Loucy (cell line): Measurements from ENCODE around the gene TSR1.

ENCODE experiments used
- H2AFZ ChIP-seq: fragments of 200-600 bp; sonication (generic); 2 replicates; pipeline ENCODE4 v1.6.0; 2016; ENCODE audit warnings: antibody characterized with exemption, mild to moderate bottlenecking, low read length, moderate library complexity
- H3F3A ChIP-seq: fragments of 200-600 bp; 2 replicates; pipeline ENCODE4 v1.6.0; 2016; ENCODE audit warnings: antibody characterized with exemption, low read depth, mild to moderate bottlenecking
- H3K27me3 ChIP-seq: fragments of 200-600 bp; sonication (generic); 2 replicates; pipeline ENCODE4 v1.6.1; 2014; ENCODE audit warnings: low read length, mild to moderate bottlenecking; ENCODE audit not compliant: insufficient read depth, poor library complexity, severe bottlenecking
- H3K36me3 ChIP-seq: fragments of 200-600 bp; sonication (generic); 2 replicates; pipeline ENCODE4 v1.6.1; 2016; ENCODE audit warnings: low read length; ENCODE audit not compliant: insufficient read depth
- H3K4me1 ChIP-seq: fragments of 200-600 bp; sonication (generic); 2 replicates; pipeline ENCODE4 v1.5.1; 2014; ENCODE audit warnings: low read length, mild to moderate bottlenecking; ENCODE audit not compliant: insufficient read depth, poor library complexity, severe bottlenecking
- H3K4me2 ChIP-seq: fragments of 200-600 bp; sonication (generic); 2 replicates; pipeline ENCODE4 v1.6.0; 2014; ENCODE audit warnings: antibody characterized with exemption, low read length, low read depth, mild to moderate bottlenecking; ENCODE audit not compliant: poor library complexity, severe bottlenecking
- H3K4me3 ChIP-seq: fragments of 200-600 bp; sonication (generic); 2 replicates; pipeline ENCODE4 v1.5.1; 2014; ENCODE audit warnings: low read length, mild to moderate bottlenecking, mixed read lengths; ENCODE audit not compliant: poor library complexity, severe bottlenecking
- H3K79me2 ChIP-seq: fragments of 200-600 bp; sonication (generic); 2 replicates; pipeline ENCODE4 v1.6.1; 2014; ENCODE audit warnings: low read length; ENCODE audit not compliant: insufficient read depth
- H3K9ac ChIP-seq: fragments of 200-600 bp; sonication (generic); 2 replicates; pipeline ENCODE4 v1.6.0; 2014; ENCODE audit warnings: mild to moderate bottlenecking, low read depth, low read length, moderate library complexity; ENCODE audit not compliant: poor library complexity, severe bottlenecking
- H3K9me2 ChIP-seq: fragments of 200-600 bp; sonication (generic); replicated peaks from 2 replicates; pipeline ENCODE4 v1.6.1; 2016; ENCODE audit warnings: low read depth, low read length, mixed read lengths
- H3K9me3 ChIP-seq: fragments of 200-600 bp; sonication (generic); 2 replicates; pipeline ENCODE4 v1.6.1; 2014; ENCODE audit warnings: mild to moderate bottlenecking, antibody characterized with exemption, low read length, low read depth; ENCODE audit not compliant: insufficient read depth
- H4K20me1 ChIP-seq: fragments of 200-600 bp; sonication (generic); 2 replicates; pipeline ENCODE4 v1.6.0; 2014; ENCODE audit warnings: antibody characterized with exemption, low read length, mild to moderate bottlenecking; ENCODE audit not compliant: insufficient read depth, poor library complexity, severe bottlenecking
- EZH2phosphoT487 ChIP-seq: fragments of 200-600 bp; IDR thresholded peaks from 2 replicates; pipeline ENCODE4 v1.6.1; 2018; ENCODE audit warnings: antibody characterized with exemption, mild to moderate bottlenecking, moderate library complexity, borderline replicate concordance
- TF ChIP-seq, protein P1 (sequence below): fragments of 200-600 bp; sonication (generic); conservative IDR thresholded peaks from 2 replicates; pipeline ENCODE4 v1.5.1; 2014; ENCODE audit warnings: mild to moderate bottlenecking, antibody characterized with exemption, low read length

Gene TSR1

DNA sequence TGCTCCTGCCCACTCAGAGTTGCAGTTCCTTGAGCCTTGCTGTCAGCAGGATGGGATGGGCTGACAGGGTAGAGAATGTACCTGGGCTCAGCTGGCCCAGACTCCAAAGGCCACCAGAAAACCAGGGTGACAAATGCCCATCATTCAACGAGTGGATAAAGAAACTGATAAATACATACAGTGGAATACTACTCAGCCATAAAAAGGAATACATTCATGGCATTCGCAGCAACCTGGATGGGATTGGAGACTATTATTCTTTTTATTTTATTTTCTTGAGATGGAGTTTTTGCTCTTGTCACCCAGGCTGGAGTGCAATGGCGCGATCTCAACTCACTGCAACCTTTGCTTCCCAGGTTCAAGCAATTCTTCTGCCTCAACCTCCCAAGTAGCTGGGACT, 21.0 kb upstream of the TSR1 start:
- Histone ChIP-seq H3F3A (peaks cover 8% of the 10 kb centered on the region; the same call in 1 of the 2 replicates), H4K20me1 (no peaks in the 10 kb centered on the region), H2AFZ (no peak overlapping the region)

DNA sequence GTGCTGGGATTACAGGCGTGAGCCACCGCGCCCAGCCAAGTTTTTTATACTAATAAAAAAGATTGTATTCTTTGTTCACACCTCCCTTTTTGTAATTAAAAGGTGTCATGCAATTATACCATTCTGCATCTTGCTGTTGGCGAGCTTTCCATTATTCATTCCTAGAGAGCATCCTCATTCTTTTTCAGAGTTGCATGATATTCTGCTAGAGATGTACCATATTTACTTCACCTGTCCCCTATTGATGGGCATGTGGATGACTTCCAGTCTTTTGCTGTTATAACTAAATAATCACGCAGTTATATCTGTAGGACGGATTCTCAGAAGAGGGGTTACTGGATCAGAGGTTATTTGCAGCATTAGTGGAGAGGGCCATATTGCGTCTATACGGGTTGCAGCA, 18.1 kb upstream of the TSR1 start:
- no peaks in the 10 kb centered on the region for H3K36me3 ChIP-seq

More for the DNA sequence above, 21.0 kb upstream of the TSR1 start:
- Histone ChIP-seq H3K4me3 (no peak overlapping the region), H3K4me1 (no peaks in the 10 kb centered on the region), H3K36me3 (no peaks in the 10 kb centered on the region), H3K9me3 (no peaks in the 10 kb centered on the region), H3K27me3 (no peaks in the 10 kb centered on the region), H3K79me2 (no peaks in the 10 kb centered on the region), H3K9ac (no peak overlapping the region), H3K9me2 (no peaks in the 10 kb centered on the region), H3K4me2 (no peak overlapping the region)
- no peak for TF ChIP-seq EZH2phosphoT487
- TF ChIP-seq, protein P1, sequence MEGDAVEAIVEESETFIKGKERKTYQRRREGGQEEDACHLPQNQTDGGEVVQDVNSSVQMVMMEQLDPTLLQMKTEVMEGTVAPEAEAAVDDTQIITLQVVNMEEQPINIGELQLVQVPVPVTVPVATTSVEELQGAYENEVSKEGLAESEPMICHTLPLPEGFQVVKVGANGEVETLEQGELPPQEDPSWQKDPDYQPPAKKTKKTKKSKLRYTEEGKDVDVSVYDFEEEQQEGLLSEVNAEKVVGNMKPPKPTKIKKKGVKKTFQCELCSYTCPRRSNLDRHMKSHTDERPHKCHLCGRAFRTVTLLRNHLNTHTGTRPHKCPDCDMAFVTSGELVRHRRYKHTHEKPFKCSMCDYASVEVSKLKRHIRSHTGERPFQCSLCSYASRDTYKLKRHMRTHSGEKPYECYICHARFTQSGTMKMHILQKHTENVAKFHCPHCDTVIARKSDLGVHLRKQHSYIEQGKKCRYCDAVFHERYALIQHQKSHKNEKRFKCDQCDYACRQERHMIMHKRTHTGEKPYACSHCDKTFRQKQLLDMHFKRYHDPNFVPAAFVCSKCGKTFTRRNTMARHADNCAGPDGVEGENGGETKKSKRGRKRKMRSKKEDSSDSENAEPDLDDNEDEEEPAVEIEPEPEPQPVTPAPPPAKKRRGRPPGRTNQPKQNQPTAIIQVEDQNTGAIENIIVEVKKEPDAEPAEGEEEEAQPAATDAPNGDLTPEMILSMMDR: no peak

DNA sequence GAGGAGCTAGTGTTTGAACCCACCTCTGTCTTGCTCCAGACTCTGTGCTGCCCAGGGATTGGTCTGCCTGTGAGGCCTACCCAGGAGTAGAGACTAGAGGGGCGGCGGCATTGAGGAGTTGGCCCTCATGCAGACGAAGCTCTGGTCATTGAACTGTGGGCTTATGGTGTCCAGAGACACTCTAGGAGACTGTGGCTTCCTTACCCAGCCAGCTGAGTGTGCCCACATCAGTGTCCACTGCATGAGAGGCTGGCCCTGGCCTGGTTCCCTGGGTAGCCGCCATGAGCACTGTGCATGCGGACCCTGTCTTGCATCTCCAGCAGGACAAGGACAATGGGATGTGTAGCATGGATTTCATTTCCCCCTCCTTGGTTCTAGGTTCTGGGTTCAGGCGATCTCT, 15.0 kb upstream of the TSR1 start:
- no peaks in the 10 kb centered on the region for H3K79me2 ChIP-seq
- no peaks in the 10 kb centered on the region for H3K27me3 ChIP-seq
- no peaks in the 10 kb centered on the region for H3K4me1 ChIP-seq
- no peaks in the 10 kb centered on the region for H4K20me1 ChIP-seq
- H3K9me3 ChIP-seq: no peaks in the 10 kb centered on the region
- no peak overlapping the region for H3K4me3 ChIP-seq
- no peak overlapping the region for H3K9ac ChIP-seq
- no peak overlapping the region for H2AFZ ChIP-seq
- TF ChIP-seq, protein P1: no peak
- TF ChIP-seq EZH2phosphoT487: no peak
- H3K36me3 ChIP-seq: no peaks in the 10 kb centered on the region
- H3K4me2 ChIP-seq: no peak overlapping the region
- H3K9me2 ChIP-seq: no peaks in the 10 kb centered on the region
- peaks cover 8% of the 10 kb centered on the region; the same call in 1 of the 2 replicates for H3F3A ChIP-seq

More for the DNA sequence above, 18.1 kb upstream of the TSR1 start:
- peaks cover 8% of the 10 kb centered on the region; the same call in 1 of the 2 replicates for H3F3A ChIP-seq
- H2AFZ ChIP-seq: no peak overlapping the region
- H3K9me3 ChIP-seq: no peaks in the 10 kb centered on the region
- H3K4me2 ChIP-seq: no peak overlapping the region
- H3K4me1 ChIP-seq: no peaks in the 10 kb centered on the region
- TF ChIP-seq, protein P1: no peak
- no peak for TF ChIP-seq EZH2phosphoT487
- H3K9ac ChIP-seq: no peak overlapping the region
- H3K27me3 ChIP-seq: no peaks in the 10 kb centered on the region
- no peaks in the 10 kb centered on the region for H4K20me1 ChIP-seq
- H3K9me2 ChIP-seq: no peaks in the 10 kb centered on the region
- no peak overlapping the region for H3K4me3 ChIP-seq
- H3K79me2 ChIP-seq: no peaks in the 10 kb centered on the region
